HG03354 (cell line): Measurements from ENCODE around the gene SUCLG2.
"Not testable (repeated sequence)": the region's sequence is repeated elsewhere in the genome, so short reads cannot be mapped to it uniquely, and the experiment has no call there.

Experiments
- ATAC-seq: cut with Tn5 transposase; IDR thresholded peaks from one replicate; pipeline ENCODE4 v1.9.1; 2021; ENCODE audit warnings: mild to moderate bottlenecking; ENCODE audit not compliant: unreplicated experiment, poor library complexity, severe bottlenecking

Gene SUCLG2

GRCh38 chr3:67576441-67576840 is 78.0 kb downstream of the SUCLG2 start:
- ATAC-seq = no peak

GRCh38 chr3:67569324-67569723 is 85.1 kb downstream of the SUCLG2 start:
- no peak for ATAC-seq

GRCh38 chr3:67567893-67568292 is 86.5 kb downstream of the SUCLG2 start:
- ATAC-seq = no peak

- no peak for ATAC-seq
Measured at GRCh38 chr3:67564973-67565372, 89.4 kb downstream of the SUCLG2 start.

- ATAC-seq = no peak
Measured at GRCh38 chr3:67564008-67564407, 90.4 kb downstream of the SUCLG2 start.

- no peak for ATAC-seq
Measured at GRCh38 chr3:67561667-67562394, 92.6 kb downstream of the SUCLG2 start.

GRCh38 chr3:67561266-67561665 is 93.1 kb downstream of the SUCLG2 start:
- no peak for ATAC-seq

- no peak for ATAC-seq
Measured at GRCh38 chr3:67559029-67559605, 95.3 kb downstream of the SUCLG2 start.

GRCh38 chr3:67558426-67558825 is 96.0 kb downstream of the SUCLG2 start:
- ATAC-seq = no peak

- no peak for ATAC-seq
Measured at GRCh38 chr3:67557848-67558355, 96.5 kb downstream of the SUCLG2 start.

- ATAC-seq = no peak
Measured at GRCh38 chr3:67551361-67552016, 102.9 kb downstream of the SUCLG2 start.

GRCh38 chr3:67550541-67550940 is 103.9 kb downstream of the SUCLG2 start:
- no peak for ATAC-seq

GRCh38 chr3:67542502-67543250 is 111.7 kb downstream of the SUCLG2 start:
- not testable (repeated sequence) for ATAC-seq

GRCh38 chr3:67540198-67540894 is 114.1 kb downstream of the SUCLG2 start:
- no peak for ATAC-seq

GRCh38 chr3:67537203-67537602 is 117.2 kb downstream of the SUCLG2 start:
- not testable (repeated sequence) for ATAC-seq

GRCh38 chr3:67535006-67535405 is 119.4 kb downstream of the SUCLG2 start:
- ATAC-seq = no peak

GRCh38 chr3:67534594-67534993 is 119.8 kb downstream of the SUCLG2 start:
- ATAC-seq = no peak

- ATAC-seq = no peak
Measured at GRCh38 chr3:67531181-67532101, 123.0 kb downstream of the SUCLG2 start.

GRCh38 chr3:67529915-67530314 is 124.5 kb downstream of the SUCLG2 start:
- ATAC-seq = no peak
